Karpas-422 (cell line): ENCODE data around the gene FOXO1. TPM values are rescaled to one million over a fixed set of nuclear protein-coding genes. Genes with fewer than 3 reads are reported as not detected.
A peak's percentile ranks its signal among the peaks of the same experiment; 100 is the strongest.

Experiments used
- DNase-seq: peaks from one replicate; pipeline ENCODE4 v3.0.0-alpha.2; 2015
- H2AFZ ChIP-seq: fragments of 200-600 bp; sonication (generic); 2 replicates; pipeline ENCODE4 v1.6.1; 2014; ENCODE audit warnings: antibody characterized with exemption, low read length, mixed read lengths
- H3K27ac ChIP-seq: fragments of 200-600 bp; sonication (generic); 2 replicates; pipeline ENCODE4 v1.5.1; 2014; ENCODE audit warnings: mild to moderate bottlenecking, low read length, moderate library complexity
- H3K27me3 ChIP-seq: fragments of 200-600 bp; sonication (generic); 2 replicates; pipeline ENCODE4 v1.6.1; 2014; ENCODE audit warnings: low read length, mixed read lengths
- H3K36me3 ChIP-seq: fragments of 200-600 bp; sonication (generic); 2 replicates; pipeline ENCODE4 v1.6.1; 2014; ENCODE audit warnings: low read length, mixed read lengths; ENCODE audit not compliant: insufficient read depth
- H3K4me1 ChIP-seq: fragments of 200-600 bp; sonication (generic); 2 replicates; pipeline ENCODE4 v1.6.1; 2014; ENCODE audit warnings: mild to moderate bottlenecking, low read length, mixed read lengths
- H3K4me2 ChIP-seq: fragments of 200-600 bp; sonication (generic); 2 replicates; pipeline ENCODE4 v1.6.1; 2014; ENCODE audit warnings: low read length, low read depth, mild to moderate bottlenecking; ENCODE audit not compliant: poor library complexity, severe bottlenecking
- H3K4me3 ChIP-seq: fragments of 200-600 bp; sonication (generic); 2 replicates; pipeline ENCODE4 v1.5.1; 2014; ENCODE audit warnings: mild to moderate bottlenecking, antibody characterized with exemption, low read length, mixed read lengths
- H3K79me2 ChIP-seq: fragments of 200-600 bp; sonication (generic); 2 replicates; pipeline ENCODE4 v1.6.1; 2014; ENCODE audit warnings: mild to moderate bottlenecking, low read length, mixed read lengths
- H3K9ac ChIP-seq: fragments of 200-600 bp; sonication (generic); 2 replicates; pipeline ENCODE4 v1.6.0; 2014; ENCODE audit warnings: low read length
- H3K9me2 ChIP-seq: fragments of 200-600 bp; sonication (generic), shearing (Covaris generic); replicated peaks from 2 replicates; pipeline ENCODE4 v1.6.0; 2014; ENCODE audit warnings: mild to moderate bottlenecking, low read length, moderate library complexity; ENCODE audit not compliant: insufficient read depth
- H3K9me3 ChIP-seq: fragments of 300-700, 200-600 bp; sonication (generic); 2 replicates; pipeline ENCODE4 v1.6.1; 2014; ENCODE audit warnings: low read length, mixed read lengths
- H4K20me1 ChIP-seq: fragments of 200-600 bp; sonication (generic); 2 replicates; pipeline ENCODE4 v1.6.1; 2014; ENCODE audit warnings: mild to moderate bottlenecking, antibody characterized with exemption, low read length, low read depth; ENCODE audit not compliant: insufficient read depth
- total RNA-seq: library from RNA; depleted of rRNA; stranded (reverse); fragments of >200 nt; shearing (Covaris generic); gene quantifications from 2 replicates; pipeline ENCODE4 v1.2.3, GENCODE V29; 2014; ENCODE audit warnings: low replicate concordance

FOXO1 gene
- total RNA-seq, 1 experiment from 2014 or later = 51.6 TPM

GRCh38 chr13:40595693-40596092, 70.7 kb downstream of the FOXO1 start:
- Histone ChIP-seq H3K9me3 (no peaks in the 10 kb centered on the region), H3K36me3 (no peaks in the 10 kb centered on the region), H3K27ac (peak overlapping the region; percentile 91), H2AFZ (no peak overlapping the region), H3K9me2 (no peaks in the 10 kb centered on the region), H3K9ac (no peak overlapping the region), H4K20me1 (peaks cover 44% of the 10 kb centered on the region; the same call in 1 of the 2 replicates), H3K4me1 (peaks cover 100% of the 10 kb centered on the region), H3K79me2 (peaks cover 100% of the 10 kb centered on the region), H3K4me3 (no peak overlapping the region), H3K27me3 (no peaks in the 10 kb centered on the region), H3K4me2 (peak overlapping the region; percentile 70)
- no peak for DNase-seq

DNA sequence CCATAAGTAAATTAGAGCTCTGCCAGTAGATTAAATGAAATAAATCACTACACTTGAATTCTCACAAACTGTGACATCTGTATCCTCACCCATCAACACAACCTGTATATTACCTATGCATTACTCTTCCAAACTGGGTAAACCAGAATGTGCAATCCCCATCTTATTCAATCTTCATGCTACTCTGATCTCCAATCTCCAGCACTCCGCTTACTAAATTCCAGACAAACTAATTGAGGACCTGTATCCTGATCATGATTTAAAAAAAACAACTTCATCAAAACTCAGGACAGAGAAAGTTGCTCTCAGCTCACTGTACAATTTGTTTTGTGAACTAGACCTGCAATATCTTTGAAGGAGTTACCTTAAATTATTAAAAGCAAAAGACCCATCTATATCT, 74.4 kb downstream of the FOXO1 start:
- no peaks in the 10 kb centered on the region for H3K9me2 ChIP-seq
- peaks cover 99% of the 10 kb centered on the region for H3K4me1 ChIP-seq
- H3K79me2 ChIP-seq = peaks cover 100% of the 10 kb centered on the region
- H2AFZ ChIP-seq = no peak overlapping the region
- no peaks in the 10 kb centered on the region for H3K27me3 ChIP-seq
- H3K4me3 ChIP-seq = 0 out of 2 replicates have a peak overlapping the region, but pooled peaks have one; percentile 5
- no peak for DNase-seq
- H3K9ac ChIP-seq = peak overlapping the region; percentile 14
- H4K20me1 ChIP-seq = peaks cover 46% of the 10 kb centered on the region; the same call in 1 of the 2 replicates
- peak overlapping the region; percentile 91 for H3K27ac ChIP-seq
- no peaks in the 10 kb centered on the region for H3K9me3 ChIP-seq
- H3K4me2 ChIP-seq = peak overlapping the region; percentile 70
- H3K36me3 ChIP-seq = no peaks in the 10 kb centered on the region

GRCh38 chr13:40591091-40591490, 75.3 kb downstream of the FOXO1 start:
- H3K4me2 ChIP-seq = peak overlapping the region; percentile 70
- no peaks in the 10 kb centered on the region for H3K27me3 ChIP-seq
- H3K4me3 ChIP-seq = peak overlapping the region; percentile 32
- H3K9me2 ChIP-seq = no peaks in the 10 kb centered on the region
- H2AFZ ChIP-seq = no peak overlapping the region
- no peaks in the 10 kb centered on the region for H3K9me3 ChIP-seq
- peaks cover 42% of the 10 kb centered on the region; the same call in 1 of the 2 replicates for H4K20me1 ChIP-seq
- peaks cover 93% of the 10 kb centered on the region for H3K4me1 ChIP-seq
- no peak for DNase-seq
- peak overlapping the region; percentile 17 for H3K9ac ChIP-seq
- peak overlapping the region; percentile 91 for H3K27ac ChIP-seq
- no peaks in the 10 kb centered on the region; the same call in 1 of the 2 replicates for H3K36me3 ChIP-seq
- peaks cover 100% of the 10 kb centered on the region for H3K79me2 ChIP-seq

GRCh38 chr13:40590112-40590862, 76.2 kb downstream of the FOXO1 start:
- H3K9ac ChIP-seq = peak overlapping the region; percentile 17
- no peaks in the 10 kb centered on the region for H3K9me2 ChIP-seq
- peaks cover 49% of the 10 kb centered on the region; the same call in 1 of the 2 replicates for H4K20me1 ChIP-seq
- H3K36me3 ChIP-seq = no peaks in the 10 kb centered on the region; the same call in 1 of the 2 replicates
- peak overlapping the region; percentile 91 for H3K27ac ChIP-seq
- H3K79me2 ChIP-seq = peaks cover 100% of the 10 kb centered on the region
- H3K4me1 ChIP-seq = peaks cover 85% of the 10 kb centered on the region
- DNase-seq = no peak
- peak overlapping the region; percentile 70 for H3K4me2 ChIP-seq
- no peaks in the 10 kb centered on the region for H3K27me3 ChIP-seq
- no peaks in the 10 kb centered on the region for H3K9me3 ChIP-seq
- H2AFZ ChIP-seq = no peak overlapping the region
- peak overlapping the region; percentile 44 for H3K4me3 ChIP-seq

DNA sequence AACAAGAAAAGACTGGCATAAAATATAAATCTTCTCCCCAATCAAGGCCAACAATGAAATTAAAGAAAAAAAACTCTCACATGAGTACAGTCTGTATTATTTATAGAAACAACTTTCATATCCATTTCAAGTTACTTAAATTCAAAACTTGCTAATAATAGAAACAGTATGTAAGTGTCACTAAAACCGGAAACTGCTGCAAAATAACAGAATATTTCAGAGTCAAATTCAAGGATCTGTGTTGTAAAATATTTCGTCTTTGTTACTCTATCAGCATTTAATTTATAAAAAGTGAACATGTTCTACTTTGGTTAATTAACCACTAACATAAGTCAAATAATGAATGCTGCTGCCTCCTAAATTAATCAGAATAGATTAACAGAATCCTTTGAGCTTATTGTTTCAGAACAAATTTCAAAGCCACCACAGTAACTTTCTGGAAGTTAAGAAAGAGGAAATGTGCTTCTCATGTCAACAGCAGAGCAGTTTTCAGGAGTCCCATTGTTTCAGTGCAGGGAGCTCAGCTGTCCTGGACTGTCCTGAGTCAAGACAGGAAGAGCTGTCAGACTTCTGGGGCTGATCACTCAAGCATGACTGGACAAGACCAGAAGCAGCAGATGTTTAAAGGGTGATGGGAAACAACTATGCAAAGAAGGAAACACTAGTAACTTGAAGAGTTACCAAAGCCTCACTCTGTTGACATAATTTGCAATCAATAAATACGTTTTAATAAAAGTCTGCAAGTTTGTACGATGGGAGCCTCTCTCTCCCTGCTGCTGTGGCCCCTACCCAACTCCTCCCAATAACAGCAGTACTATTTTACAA, 76.9 kb downstream of the FOXO1 start:
- H4K20me1 ChIP-seq = peaks cover 50% of the 10 kb centered on the region; the same call in 1 of the 2 replicates
- no peak overlapping the region for H2AFZ ChIP-seq
- H3K79me2 ChIP-seq = peaks cover 100% of the 10 kb centered on the region
- no peaks in the 10 kb centered on the region for H3K9me3 ChIP-seq
- H3K9me2 ChIP-seq = no peaks in the 10 kb centered on the region
- H3K27me3 ChIP-seq = no peaks in the 10 kb centered on the region
- peak overlapping the region; percentile 70 for H3K4me2 ChIP-seq
- peaks cover 77% of the 10 kb centered on the region for H3K4me1 ChIP-seq
- peak overlapping the region; percentile 44 for H3K4me3 ChIP-seq
- peak overlapping the region; percentile 91 for H3K27ac ChIP-seq
- H3K9ac ChIP-seq = peak overlapping the region; percentile 17
- peaks cover 4% of the 10 kb centered on the region; the same call in 1 of the 2 replicates for H3K36me3 ChIP-seq
- peak; percentile 87 for DNase-seq

DNA sequence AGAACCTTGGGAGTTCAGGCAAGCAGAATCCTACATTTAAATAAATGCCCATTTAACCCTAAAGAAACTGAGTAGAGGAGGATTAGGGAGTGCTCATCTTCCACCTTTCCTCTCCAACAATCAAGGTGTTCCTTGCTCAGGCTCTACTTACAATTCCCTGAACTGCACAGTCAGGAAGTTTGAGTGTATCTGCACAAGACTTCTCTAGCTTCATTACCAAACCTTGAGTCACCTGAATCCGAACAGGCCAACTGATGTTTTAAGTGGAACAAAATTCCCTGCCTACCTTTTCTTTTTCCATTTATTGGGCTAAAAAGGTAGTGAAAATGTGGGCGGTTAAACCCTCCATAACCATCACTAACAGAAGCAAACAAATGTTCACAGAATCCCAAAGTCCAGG, 78.3 kb downstream of the FOXO1 start:
- H3K4me1 ChIP-seq = peaks cover 63% of the 10 kb centered on the region
- no peak overlapping the region for H2AFZ ChIP-seq
- peaks cover 99% of the 10 kb centered on the region for H3K79me2 ChIP-seq
- no peak for DNase-seq
- H4K20me1 ChIP-seq = peaks cover 43% of the 10 kb centered on the region; the same call in 1 of the 2 replicates
- peaks cover 5% of the 10 kb centered on the region; the same call in 1 of the 2 replicates for H3K9me3 ChIP-seq
- no peaks in the 10 kb centered on the region for H3K27me3 ChIP-seq
- peak overlapping the region; percentile 18 for H3K4me2 ChIP-seq
- H3K36me3 ChIP-seq = peaks cover 11% of the 10 kb centered on the region
- H3K9ac ChIP-seq = no peak overlapping the region
- no peaks in the 10 kb centered on the region for H3K9me2 ChIP-seq
- H3K27ac ChIP-seq = peak overlapping the region; percentile 91
- H3K4me3 ChIP-seq = no peak overlapping the region

- H3K36me3 ChIP-seq = peaks cover 11% of the 10 kb centered on the region
- peaks cover 60% of the 10 kb centered on the region for H3K4me1 ChIP-seq
- H3K27me3 ChIP-seq = no peaks in the 10 kb centered on the region
- peak overlapping the region; percentile 91; the same call in 1 of the 2 replicates for H3K27ac ChIP-seq
- DNase-seq = no peak
- peaks cover 99% of the 10 kb centered on the region for H3K79me2 ChIP-seq
- H3K4me3 ChIP-seq = no peak overlapping the region
- H2AFZ ChIP-seq = no peak overlapping the region
- H4K20me1 ChIP-seq = peaks cover 35% of the 10 kb centered on the region; the same call in 1 of the 2 replicates
- H3K9me2 ChIP-seq = no peaks in the 10 kb centered on the region
- H3K9ac ChIP-seq = no peak overlapping the region
- no peak overlapping the region for H3K4me2 ChIP-seq
- peaks cover 5% of the 10 kb centered on the region; the same call in 1 of the 2 replicates for H3K9me3 ChIP-seq
Observed at GRCh38 chr13:40586886-40587565, 79.4 kb downstream of the FOXO1 start.
